CD4-positive, alpha-beta T cell treated with Interleukin-17A for 4 hours (primary cell): Measurements from ENCODE around the gene FBLN2.

Experiments
- DNase-seq: peaks from one replicate; pipeline ENCODE4 v3.0.0-alpha.2; 2020; ENCODE audit warnings: mixed read lengths

Gene FBLN2

GRCh38 chr3:13653631-13654279 is 104.8 kb downstream of the FBLN2 start:
- DNase-seq = peak; percentile 36

- peak; percentile 72 for DNase-seq
These were observed 105.6 kb downstream of the FBLN2 start for GRCh38 chr3:13654330-13655060.

GRCh38 chr3:13655061-13655913 is 106.4 kb downstream of the FBLN2 start:
- DNase-seq = peak; percentile 60

- DNase-seq = no peak
These were observed 107.8 kb downstream of the FBLN2 start for GRCh38 chr3:13656584-13657301.

- peak; percentile 84 for DNase-seq
These were observed 108.9 kb downstream of the FBLN2 start for GRCh38 chr3:13657660-13658435.

- DNase-seq = no peak
These were observed 109.8 kb downstream of the FBLN2 start for GRCh38 chr3:13658681-13659080.

- DNase-seq = no peak
These were observed 110.5 kb downstream of the FBLN2 start for GRCh38 chr3:13659221-13659969.

- DNase-seq = no peak
These were observed 111.3 kb downstream of the FBLN2 start for GRCh38 chr3:13660042-13660874.

- no peak for DNase-seq
These were observed 112.2 kb downstream of the FBLN2 start for GRCh38 chr3:13661121-13661520.

- DNase-seq = no peak
These were observed 113.4 kb downstream of the FBLN2 start for GRCh38 chr3:13662238-13662847.

- DNase-seq = no peak
These were observed 115.0 kb downstream of the FBLN2 start for GRCh38 chr3:13663781-13664535.

GRCh38 chr3:13665582-13666226 is 116.8 kb downstream of the FBLN2 start:
- no peak for DNase-seq

- DNase-seq = no peak
These were observed 117.3 kb downstream of the FBLN2 start for GRCh38 chr3:13666227-13666619.

GRCh38 chr3:13666781-13667709 is 118.1 kb downstream of the FBLN2 start:
- DNase-seq = no peak

GRCh38 chr3:13668136-13668535 is 119.2 kb downstream of the FBLN2 start:
- DNase-seq = no peak

- no peak for DNase-seq
These were observed 120.5 kb downstream of the FBLN2 start for GRCh38 chr3:13669457-13669856.

GRCh38 chr3:13670292-13670691 is 121.4 kb downstream of the FBLN2 start:
- DNase-seq = no peak
